Measurements from ENCODE around the gene COLGALT1.

Gene COLGALT1

DNA sequence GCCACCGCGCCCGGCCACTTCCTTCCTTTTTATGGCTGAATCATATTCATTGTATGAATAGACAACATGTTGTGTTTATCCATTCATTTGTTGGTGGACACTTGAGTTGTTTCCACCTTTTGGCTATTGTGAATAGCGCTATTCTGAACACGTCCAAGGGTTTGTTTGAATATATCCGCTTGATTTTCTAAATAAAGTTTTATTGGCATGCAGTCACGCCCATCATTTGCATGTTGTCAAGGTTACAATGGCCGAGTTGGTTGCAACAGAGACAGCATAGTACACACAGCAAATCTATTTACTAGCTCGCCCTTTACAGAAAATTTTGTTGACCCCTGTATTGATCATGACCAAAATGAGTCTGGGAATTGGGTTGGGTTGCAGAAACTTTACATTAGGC lies 43.5 kb downstream of the COLGALT1 start:
- no peak for DNase-seq (ENCODE audit: low read depth in 2 of 2)

- DNase-seq (ENCODE audit: low read depth in 2 of 2), result no peak
These were observed 44.3 kb downstream of the COLGALT1 start for GRCh38 chr19:17599780-17600179.

GRCh38 chr19:17601683-17602082 lies 46.2 kb downstream of the COLGALT1 start:
- no peak for DNase-seq (ENCODE audit: low read depth in 2 of 2)

DNA sequence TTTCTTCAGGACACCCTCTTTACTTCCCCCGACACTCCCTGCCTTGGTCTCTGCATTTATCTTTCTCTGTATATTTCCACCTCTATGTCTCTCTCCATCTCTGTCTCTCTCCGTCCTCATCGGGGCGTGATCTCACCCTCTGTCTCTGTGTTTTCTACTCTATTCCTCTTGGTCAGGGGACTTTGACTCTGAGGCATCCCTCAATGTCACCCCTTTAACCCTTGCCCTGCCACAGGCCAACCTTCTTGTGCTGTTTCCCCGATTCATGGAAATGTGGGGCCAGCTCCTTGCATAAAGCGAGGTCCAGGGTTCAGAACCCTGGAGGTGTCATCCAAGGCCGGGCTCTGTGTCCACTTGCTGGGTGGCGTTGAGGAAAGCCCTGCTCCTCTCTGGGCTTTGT lies 46.8 kb downstream of the COLGALT1 start:
- DNase-seq (ENCODE audit: low read depth in 2 of 2), result no peak

- no peak for DNase-seq (ENCODE audit: low read depth in 2 of 2)
These were observed 47.5 kb downstream of the COLGALT1 start for GRCh38 chr19:17602872-17603510.

- DNase-seq (ENCODE audit: low read depth in 2 of 2), result no peak
These were observed 49.0 kb downstream of the COLGALT1 start for GRCh38 chr19:17604372-17605025.

DNA sequence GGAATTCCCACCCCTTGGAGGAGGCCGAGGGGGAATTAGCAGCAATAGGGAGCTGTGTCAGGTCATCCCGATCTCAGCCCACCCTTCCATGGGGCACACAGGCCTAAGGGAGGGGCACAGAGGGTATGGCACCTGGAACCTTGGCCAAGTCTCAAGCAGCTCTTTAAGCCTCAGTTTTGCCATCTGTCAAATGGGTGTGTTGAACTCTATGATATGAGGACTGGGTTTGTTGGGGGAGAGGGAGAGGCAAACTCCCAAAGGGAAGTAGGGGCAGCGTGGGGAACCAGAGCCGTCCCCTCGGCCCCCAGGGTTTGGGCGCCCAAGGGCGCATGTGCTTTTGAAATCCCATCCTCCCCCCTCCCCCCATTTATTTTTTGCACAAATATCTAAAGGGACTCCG lies 49.7 kb downstream of the COLGALT1 start:
- DNase-seq (ENCODE audit: low read depth in 2 of 2), result no peak

DNA sequence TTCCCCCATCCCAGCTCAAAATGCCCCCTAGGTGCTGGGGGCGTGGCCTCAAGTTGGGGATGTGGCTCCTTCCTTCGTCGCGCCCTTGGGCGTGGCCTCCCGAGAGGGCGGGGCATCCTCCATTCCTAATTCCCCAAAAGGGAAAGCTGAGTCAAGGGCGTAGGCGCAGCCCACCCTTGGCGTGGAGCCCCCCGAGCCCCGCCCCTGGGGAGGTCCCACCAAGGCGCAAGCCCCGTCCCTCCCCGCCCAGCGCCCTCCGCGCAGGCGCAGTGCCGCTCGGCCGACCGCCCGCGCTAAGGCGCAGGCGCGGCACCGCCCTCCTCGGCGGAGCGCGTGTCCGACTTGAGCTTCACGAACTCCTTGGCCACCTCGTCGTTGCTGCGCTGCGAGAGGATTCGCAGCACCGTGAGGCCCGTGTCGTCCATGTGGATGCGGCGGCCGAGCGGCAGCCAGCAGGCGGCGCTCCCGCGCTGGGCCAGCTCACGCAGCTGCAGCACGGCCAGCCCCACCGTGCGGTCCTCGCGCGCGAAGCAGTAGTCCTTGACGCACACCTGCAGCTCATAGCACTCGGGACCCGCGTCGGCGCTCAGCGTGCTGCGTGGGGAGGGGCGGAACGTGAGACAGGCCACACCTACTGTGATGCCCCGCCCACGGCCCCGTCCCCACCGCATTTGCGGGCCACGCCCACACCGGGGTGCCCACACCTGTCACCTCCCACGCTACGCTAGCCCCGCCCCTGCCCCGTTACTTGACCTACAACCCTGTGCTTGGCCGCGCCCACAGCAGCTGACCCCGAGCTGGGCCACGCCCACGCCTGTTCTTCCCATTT lies 50.5 kb downstream of the COLGALT1 start:
- DNase-seq (ENCODE audit: low read depth in 2 of 2), result peak; percentile 54 to 71

GRCh38 chr19:17606590-17607185 lies 51.2 kb downstream of the COLGALT1 start:
- DNase-seq (ENCODE audit: low read depth in 2 of 2), result no peak

DNA sequence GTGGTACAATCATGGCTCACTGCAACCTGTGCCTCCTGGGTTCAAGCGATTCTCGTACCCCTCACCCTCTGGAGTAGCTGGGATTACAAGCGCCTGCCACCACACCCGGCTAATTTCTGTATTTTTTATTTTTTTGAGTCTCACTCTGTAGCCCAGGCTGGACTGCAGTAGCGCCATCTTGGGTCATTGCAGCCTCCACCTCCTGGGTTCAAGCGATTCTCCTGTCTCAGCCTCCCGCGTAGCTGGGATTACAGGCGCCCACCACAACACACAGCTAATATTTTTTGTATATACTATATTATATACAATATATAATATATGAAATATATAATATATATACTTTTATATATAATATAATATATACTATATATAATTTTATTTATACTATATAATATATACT lies 52.5 kb downstream of the COLGALT1 start:
- DNase-seq (ENCODE audit: low read depth in 2 of 2), result no peak

GRCh38 chr19:17610384-17610783 lies 54.9 kb downstream of the COLGALT1 start:
- no peak for DNase-seq (ENCODE audit: low read depth in 2 of 2)

GRCh38 chr19:17611462-17612244 lies 56.2 kb downstream of the COLGALT1 start:
- DNase-seq (ENCODE audit: low read depth in 2 of 2), result no peak

DNA sequence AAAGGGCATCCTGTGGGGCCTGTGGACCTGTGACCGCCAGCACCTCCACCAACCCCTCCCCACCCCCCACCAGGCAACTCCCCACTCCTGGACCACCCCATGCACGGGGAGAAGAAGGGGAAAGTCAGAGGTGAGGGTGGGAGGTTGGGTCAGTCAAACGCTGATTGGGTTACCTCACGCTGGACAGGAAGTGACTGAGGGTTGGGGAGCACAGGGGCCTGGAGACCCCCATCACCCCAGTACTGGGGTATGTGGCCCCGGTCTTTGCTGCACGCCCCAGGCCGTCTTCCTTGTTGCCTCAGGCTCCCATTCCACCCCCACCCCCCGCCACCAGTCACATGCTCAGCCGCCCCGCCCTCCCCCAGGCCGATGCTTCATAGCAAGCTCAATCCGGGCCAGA lies 59.0 kb downstream of the COLGALT1 start:
- no peak for DNase-seq (ENCODE audit: low read depth in 2 of 2)

DNA sequence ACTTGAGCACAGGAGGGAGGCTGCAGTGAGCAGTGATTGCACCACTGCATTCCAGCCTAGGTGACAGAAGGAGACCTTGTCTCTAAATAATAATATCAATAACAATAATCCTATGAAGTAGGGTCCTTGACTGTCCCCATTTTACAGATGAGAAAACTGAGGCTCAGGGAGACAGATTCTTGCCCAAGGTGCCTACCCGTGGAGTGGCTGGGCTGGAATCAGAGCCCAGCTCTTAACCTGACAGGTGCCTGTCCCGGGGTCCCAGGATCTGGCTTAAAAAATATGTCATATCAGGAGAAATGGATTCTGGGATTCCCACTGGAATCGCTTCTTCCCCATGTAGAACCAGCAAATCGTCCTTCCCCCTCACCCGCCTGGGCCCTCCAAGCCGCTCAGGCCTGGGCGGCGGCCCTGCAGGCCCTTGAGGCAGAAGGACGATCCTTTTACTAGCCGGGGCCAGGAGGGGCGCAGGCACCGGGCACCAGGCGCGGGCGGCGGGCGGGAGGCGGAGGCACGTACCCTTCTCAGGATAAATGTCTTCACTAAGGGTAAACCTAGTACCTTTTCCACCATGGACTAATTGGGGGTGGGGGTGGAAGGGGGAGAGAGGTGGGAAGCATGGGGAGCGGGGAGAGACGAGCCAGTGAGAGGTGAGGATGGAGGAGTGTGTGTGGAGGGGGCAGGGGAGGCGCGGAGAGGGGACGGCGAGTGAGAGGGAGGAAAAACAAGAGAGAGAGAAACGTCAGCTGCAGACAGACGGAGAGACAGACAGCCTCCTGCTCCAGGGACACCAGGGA lies 60.6 kb downstream of the COLGALT1 start:
- DNase-seq (ENCODE audit: low read depth in 2 of 2), result no peak

- no peak for DNase-seq (ENCODE audit: low read depth in 2 of 2)
These were observed 61.2 kb downstream of the COLGALT1 start for GRCh38 chr19:17616686-17616960.

DNA sequence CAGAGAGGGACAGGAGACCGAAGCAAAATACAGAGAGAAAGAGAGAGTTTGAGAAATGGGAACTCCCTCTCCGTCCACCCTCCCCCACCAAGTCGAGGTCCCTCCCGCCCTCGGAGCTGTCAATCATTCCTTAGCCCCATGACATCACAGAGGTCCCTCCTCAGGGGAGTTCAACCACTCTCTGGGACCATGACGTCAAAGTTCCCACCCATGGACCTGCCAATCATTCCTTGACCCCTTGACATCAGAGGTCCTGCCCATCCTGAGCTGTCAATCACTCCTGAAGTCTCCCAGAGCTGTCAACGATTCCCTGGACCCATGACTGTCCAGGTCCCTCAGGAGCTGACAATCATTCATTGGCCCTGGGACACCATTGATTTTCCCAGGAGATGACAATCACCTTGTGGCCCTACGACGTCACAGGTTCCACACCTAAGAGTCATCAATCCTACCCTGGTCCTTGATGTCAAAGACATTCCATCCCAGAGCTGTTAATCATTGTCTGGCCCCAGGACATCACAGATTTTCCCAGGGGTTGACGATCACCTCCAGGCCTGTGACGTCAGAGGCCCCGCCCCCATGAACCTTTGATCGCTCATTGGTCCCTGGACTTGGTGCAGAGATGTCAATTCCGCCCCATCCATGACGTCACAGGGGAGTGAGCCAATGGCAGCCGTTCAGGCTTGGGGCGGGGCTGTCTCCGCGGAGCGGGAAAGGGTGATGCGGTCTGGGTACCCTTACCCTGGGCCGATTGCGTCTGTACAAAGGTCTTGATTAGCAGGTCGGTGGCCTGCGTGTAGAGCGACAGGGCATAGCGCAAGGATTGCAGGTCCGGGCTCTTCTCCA lies 61.7 kb downstream of the COLGALT1 start:
- DNase-seq (ENCODE audit: low read depth in 2 of 2), result no peak

- no peak for DNase-seq (ENCODE audit: low read depth in 2 of 2)
These were observed 62.4 kb downstream of the COLGALT1 start for GRCh38 chr19:17617807-17618192.

DNA sequence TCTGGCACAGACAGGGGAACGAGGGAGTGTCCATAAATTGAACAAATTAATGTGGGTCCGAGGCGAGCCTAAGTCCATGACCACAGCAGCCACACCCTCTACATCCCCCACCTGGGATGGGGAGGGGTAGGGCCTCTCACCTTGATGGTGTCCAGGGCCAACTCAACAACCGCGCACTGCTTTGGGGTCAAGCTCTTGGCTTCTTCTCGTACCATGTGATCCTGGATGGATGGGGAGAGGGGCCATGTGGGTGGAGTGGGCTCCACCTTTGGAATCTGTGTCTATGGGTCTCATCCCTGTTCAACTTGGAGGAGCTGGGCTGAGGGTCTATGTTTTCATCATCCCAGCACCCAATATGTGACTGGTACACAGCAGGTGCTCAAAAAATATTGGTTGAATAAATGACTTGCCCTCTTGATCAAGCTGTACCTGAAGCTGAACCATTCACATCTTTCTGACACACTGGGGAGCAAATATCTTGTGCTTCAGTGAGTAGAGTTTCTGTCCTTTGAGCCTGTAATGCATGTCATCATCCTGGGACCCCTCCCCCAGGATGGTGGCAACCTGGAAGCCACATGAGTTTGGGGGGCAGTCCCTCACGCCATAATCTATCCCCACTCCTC lies 62.9 kb downstream of the COLGALT1 start:
- no peak for DNase-seq (ENCODE audit: low read depth in 2 of 2)

DNA sequence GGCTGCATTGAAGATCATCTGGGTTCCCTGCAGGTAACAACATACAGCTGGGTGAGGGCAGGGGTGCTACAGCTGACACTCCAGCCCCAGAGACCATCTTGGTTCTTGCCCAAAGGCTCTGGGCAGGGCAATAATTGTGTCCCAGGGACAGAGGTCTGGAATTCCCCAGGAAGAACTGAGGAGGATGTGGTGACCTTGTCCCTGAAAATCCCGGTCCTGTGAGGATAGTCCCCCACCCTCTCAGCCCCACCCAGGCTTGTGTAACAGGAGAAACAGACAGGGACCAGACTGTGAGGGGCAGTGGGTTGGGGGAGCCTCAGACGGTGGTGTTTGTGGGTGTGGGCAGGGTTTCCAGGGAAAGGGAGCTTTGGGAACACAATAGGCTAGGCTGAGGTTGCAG lies 63.5 kb downstream of the COLGALT1 start:
- no peak for DNase-seq (ENCODE audit: low read depth in 2 of 2)

DNA sequence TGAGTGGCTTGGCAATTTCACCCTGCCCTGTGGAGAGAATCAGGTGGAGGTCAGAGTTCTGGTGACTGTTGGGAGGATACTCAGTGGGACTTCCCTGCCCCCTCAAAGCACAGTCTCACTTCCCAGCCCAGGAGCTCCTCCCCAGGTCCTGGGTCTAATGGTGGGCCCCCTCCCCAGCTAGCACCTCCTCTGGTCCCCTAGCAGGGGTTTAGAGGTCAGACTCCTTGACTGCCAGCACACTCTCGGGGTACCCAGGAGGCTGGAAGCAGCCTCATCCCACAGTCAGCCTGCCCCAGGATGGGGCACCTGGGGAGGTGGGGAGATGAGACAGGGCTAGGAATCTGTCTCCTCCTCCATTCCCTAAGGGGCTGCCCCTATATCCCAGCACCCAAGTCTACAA lies 65.2 kb downstream of the COLGALT1 start:
- no peak for DNase-seq (ENCODE audit: low read depth in 2 of 2)

Data from activated CD4-positive, alpha-beta T cell treated with anti-CD3 and anti-CD28 coated beads for 24 hours (primary cell).